NCI-H2171 (cell line): ENCODE data around the gene IQSEC3.

Experiments used
- DNase-seq: peaks from one replicate; lab custom pipeline; 2025; lab: John Stamatoyannopoulos, UW

Gene IQSEC3

DNA sequence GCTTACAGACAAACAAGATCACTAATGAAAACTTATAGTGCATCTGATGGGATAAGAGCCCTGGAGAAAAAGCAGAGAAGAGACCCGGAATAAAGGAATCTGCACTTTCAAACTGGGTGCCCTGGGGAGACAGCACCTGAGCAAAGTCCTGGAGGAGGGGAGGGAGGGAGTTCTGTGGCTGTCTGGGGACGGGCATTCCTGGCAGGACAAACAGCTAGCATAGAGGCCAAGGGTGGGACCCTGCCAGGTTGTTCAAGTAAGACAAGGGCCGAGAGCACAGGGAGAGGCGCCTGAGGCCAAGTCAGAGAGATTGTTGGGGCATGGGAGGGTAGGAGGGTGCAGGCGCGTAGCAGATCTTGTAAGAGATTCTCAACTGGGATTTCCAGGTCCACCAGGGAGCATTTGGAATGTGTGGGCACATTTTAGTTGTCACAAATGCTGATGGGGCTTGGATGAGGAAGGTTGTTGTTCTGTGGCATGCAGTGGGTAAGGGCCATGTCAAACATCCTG, 14.2 kb downstream of the IQSEC3 start:
- DNase-seq, result no peak

GRCh38 chr12:82740-83139, 16.2 kb downstream of the IQSEC3 start:
- DNase-seq, result no peak

DNA sequence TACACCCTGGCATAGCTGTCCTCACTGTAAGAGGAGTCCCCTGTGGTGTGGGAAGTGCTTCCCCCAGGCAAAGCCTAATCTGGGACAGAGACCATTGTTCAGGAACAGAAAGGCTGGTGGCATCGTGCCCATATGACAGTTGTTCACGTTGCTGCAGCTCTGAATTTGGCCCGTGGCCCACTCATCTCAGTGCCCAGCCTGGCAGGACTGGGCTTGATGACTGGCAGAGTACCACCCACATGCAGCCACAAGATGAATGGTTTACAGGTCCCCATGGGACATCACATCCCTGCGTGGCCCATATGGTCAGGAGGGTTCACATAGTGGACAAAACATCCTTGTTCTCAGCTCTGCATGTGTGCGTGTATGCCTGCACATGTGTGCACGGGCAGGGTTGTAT, 17.5 kb downstream of the IQSEC3 start:
- peak; percentile 100 for DNase-seq

DNA sequence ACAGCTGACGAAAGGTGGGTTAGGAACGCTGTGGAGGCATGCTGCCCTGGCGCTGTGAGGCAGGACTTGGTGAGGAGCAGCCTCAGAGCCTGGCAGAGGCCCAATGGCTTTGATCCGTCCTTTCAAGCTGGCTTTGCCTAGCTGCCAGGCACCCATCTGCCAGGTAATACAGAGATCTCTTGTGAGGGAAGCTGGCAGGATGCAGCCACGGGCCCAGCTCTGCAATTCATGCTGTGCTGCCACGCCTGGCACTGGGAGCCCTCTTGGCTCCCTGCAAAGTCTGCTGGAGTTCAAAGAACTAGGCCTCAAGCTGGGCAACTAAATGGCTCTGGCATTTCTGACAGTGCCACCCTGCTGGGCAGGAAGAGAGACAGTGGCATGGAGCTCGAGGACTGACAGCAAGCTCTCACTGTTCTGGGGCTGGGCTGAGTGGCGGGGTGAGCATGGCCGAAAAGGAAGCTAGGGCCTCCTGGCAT, 18.7 kb downstream of the IQSEC3 start:
- DNase-seq, result peak; percentile 73

DNA sequence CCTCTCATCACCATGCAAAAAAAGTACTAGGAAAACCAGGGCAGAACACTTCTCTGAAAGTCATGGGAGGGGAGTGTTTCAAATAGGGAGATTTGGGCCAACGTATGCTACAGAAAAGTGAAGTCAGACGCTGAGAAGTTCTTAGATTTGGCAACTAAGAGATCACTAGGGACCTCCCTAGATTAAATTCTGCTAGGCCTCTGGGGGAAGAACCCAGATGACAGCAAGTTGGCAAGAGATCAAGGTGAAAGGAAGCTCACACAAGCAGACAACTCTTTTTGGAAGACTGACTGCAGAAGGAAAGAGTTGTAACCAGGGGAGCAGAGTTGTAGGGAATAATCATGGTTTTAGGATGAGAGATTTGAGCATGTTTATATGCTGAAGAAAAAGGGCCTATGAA, 20.7 kb downstream of the IQSEC3 start:
- DNase-seq, result peak; percentile 71

GRCh38 chr12:87856-88255, 21.3 kb downstream of the IQSEC3 start:
- DNase-seq, result no peak

GRCh38 chr12:89653-90052, 23.1 kb downstream of the IQSEC3 start:
- DNase-seq, result no peak

GRCh38 chr12:91213-91612, 24.6 kb downstream of the IQSEC3 start:
- DNase-seq, result no peak

DNA sequence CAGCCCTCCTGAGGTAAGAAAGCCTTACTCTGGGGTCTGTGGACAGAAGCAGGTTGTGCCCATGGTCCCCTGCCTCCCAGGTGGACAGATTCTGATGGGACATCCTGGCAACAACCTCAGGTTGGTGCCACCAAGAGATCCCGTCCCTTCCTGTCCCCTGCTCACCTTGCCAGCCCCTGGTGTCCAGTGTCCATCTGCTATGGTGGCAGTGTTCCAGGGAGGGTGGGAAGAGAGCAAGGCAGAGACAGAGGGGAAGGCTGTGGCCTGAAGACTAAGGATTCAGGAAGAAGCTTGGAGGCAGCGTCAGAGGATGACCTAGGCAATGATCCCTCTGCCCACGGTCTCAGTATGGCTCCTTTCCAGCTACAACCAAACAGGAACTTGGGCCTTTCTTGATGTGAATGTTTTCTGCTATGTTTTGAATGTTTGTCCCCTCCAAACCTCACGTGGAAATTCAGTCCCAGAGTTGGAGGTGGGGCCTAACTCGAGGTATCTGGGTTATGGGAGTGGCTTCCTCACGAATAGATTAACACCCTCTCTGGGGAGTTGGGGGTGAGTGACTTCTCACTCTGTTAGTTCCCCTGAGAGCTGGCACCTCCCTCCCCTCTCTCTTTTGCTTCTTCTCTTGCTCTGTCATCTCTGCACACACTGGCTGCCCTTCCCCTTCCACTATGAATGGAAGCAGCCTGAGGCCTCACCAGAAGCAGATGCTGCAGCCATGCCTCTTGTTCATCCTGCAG, 26.9 kb downstream of the IQSEC3 start:
- DNase-seq, result no peak

- DNase-seq, result no peak
These were observed 30.0 kb downstream of the IQSEC3 start for GRCh38 chr12:96543-96942.

- DNase-seq, result no peak
These were observed 32.4 kb downstream of the IQSEC3 start for GRCh38 chr12:98924-99352.

- DNase-seq, result no peak
These were observed 33.0 kb downstream of the IQSEC3 start for GRCh38 chr12:99605-100004.

GRCh38 chr12:101969-102878, 35.7 kb downstream of the IQSEC3 start:
- DNase-seq, result no peak

GRCh38 chr12:102879-103168, 36.3 kb downstream of the IQSEC3 start:
- no peak for DNase-seq

- no peak for DNase-seq
These were observed 36.8 kb downstream of the IQSEC3 start for GRCh38 chr12:103169-103981.

DNA sequence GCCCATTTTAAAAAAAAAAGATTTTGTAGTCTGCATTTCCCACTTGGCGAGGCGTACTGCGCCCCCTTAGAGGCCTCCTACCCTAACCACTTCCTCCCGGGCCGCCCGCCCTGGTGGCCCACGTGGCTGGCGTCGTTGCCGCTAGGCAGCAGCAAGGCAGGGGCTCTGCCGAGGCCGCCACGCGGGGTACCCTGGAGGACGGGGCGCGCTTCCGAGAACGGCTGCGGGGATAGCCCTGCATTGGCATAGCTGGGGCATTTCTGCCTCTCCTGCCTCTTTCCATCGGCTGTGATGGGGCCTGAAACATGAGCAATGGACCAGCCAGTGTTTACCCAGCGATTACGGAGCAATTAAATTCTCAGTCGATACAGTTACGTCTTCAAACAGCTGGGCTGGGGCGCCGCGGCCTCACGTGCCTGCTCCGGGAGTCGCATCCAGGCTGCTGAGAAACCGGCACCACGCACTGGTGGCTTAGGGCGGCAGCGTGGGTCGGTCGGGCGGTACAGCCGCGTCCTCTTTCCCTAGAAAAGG, 38.0 kb downstream of the IQSEC3 start:
- peak; percentile 99 for DNase-seq

DNA sequence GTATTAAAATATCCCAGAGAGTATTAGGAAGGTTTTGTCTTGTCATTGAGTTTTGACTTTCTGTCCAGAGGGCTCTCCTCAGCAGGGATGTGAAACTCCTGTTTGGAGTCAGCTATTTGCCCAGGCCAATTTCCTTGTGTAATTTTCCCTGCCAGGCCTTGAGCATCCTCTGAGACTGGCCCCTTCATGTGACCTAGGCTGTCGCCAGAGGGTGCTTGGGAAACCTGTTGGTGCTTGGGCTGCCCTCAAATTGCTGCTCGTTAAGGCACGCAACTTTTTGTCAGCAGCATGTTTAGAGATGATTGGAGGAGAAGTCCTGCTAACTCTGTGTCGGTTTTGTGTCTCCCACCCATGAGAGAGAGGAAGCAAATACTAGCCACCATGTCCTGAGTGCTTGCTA, 39.1 kb downstream of the IQSEC3 start:
- DNase-seq, result no peak

DNA sequence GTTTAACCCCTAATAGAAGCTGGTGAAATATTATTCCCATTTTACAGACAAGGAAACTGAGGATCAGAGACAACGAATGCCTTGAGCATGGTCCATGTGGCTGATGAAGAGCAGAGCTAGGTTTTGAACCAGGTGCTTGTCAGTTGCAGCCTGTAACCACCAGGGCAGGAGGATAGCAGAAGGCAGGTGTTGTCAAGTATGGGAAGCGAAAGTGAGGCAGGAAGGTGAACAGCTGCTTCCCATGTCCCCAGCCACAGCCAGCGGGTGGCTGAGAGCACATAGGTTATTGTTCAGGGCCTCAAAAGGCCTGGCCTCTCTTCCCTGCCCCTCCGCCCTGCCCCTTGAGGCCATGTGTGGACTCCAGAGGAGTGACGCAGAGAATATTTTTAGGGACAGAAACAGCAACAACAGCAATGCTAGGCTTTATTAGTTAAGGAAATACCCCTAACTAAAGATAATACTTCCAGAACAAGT, 39.6 kb downstream of the IQSEC3 start:
- peak; percentile 95 for DNase-seq

DNA sequence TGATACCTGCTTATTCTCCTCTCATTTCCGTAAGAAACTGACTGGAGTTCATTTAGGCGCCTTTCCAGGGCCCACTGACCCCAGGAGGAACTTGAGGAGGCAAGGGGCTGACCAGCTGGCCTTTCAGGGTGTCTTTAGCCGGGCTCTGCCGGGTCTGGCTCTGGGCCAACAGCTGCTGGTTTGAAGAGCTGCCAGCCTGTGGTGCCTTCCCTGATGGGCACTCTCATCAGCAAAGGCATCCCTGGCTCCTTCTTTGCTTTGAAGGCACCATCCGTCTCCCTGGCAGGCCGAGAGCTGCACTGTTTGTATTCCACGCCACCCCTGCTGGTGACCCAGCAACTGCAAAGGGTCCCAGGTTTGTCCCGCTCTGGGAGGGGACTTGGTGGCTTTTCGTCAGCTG, 42.0 kb downstream of the IQSEC3 start:
- peak; percentile 21 for DNase-seq

- no peak for DNase-seq
These were observed 42.9 kb downstream of the IQSEC3 start for GRCh38 chr12:109446-109845.

DNA sequence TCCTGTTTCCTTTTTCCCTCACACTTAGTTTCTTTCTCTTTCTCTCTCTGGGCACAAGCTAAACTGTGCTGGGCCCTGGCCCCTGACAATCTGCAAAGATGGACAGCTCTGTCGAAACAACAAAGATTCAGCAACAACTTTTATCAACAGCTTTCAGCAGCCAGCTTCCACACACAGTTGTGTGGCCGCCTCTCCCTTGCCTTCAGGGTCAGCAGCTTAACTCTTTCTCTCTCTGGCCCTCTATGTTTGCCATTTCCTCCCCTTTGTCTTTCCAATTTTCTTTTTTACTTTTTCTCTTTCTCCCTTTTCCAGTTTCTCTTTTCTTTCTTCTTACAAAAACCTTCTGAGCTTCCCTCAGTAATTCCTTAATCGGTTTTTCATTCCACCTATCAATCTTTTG, 43.3 kb downstream of the IQSEC3 start:
- no peak for DNase-seq
